ENCODE results near the gene B3GALT6. TPM values are rescaled to one million over a fixed set of nuclear protein-coding genes. Genes with fewer than 3 reads are reported as not detected.

B3GALT6 gene
- polyA plus RNA-seq, 10 donors, result 12.1 to 21.2 (median 15.6) TPM

- no peak for DNase-seq
Observed at GRCh38 chr1:1281533-1282321, 49.7 kb downstream of the B3GALT6 start.

- DNase-seq, result no peak
Observed at GRCh38 chr1:1282998-1283397, 51.0 kb downstream of the B3GALT6 start.

- no peak for DNase-seq
Observed at GRCh38 chr1:1283821-1284220, 51.8 kb downstream of the B3GALT6 start.

Other genes with a start within 250 kb of the B3GALT6 start
- 10 to 100 TPM in 9 of 10 donors, 1 to 10 TPM in 1; 7.4 to 18.4 (median 12.8) TPM for gene HES4, start 232.1 kb upstream of the B3GALT6 start, polyA plus RNA-seq (ENCODE audit: insufficient read length in 10 of 10)
- gene ISG15, start 218.7 kb upstream of the B3GALT6 start, polyA plus RNA-seq (ENCODE audit: insufficient read length in 10 of 10), result 10 to 100 TPM in 1 of 10 donors, 1 to 10 TPM in 9; 5.5 to 11.3 (median 7.9) TPM
- gene AGRN, start 212.1 kb upstream of the B3GALT6 start, polyA plus RNA-seq (ENCODE audit: insufficient read length in 10 of 10), result 10 to 100 TPM; 28.4 to 83.9 (median 44.4) TPM
- gene RNF223, start 157.9 kb upstream of the B3GALT6 start, polyA plus RNA-seq (ENCODE audit: insufficient read length in 10 of 10), result under 1 TPM in 5 of 10 donors, not detected in 5; 0.08 to 0.16 (median 0.11) TPM
- 1 to 10 TPM; 3.8 to 7.1 (median 4.6) TPM for gene C1orf159, start 116.1 kb upstream of the B3GALT6 start, polyA plus RNA-seq (ENCODE audit: insufficient read length in 10 of 10)
- under 1 TPM in 7 of 10 donors, not detected in 3; 0.13 to 0.50 (median 0.27) TPM for gene TTLL10, start 58.4 kb upstream of the B3GALT6 start, polyA plus RNA-seq (ENCODE audit: insufficient read length in 10 of 10)
- 1 to 10 TPM; 1.9 to 4.6 (median 2.9) TPM for gene TNFRSF18, start 25.6 kb upstream of the B3GALT6 start, polyA plus RNA-seq (ENCODE audit: insufficient read length in 10 of 10)
- gene TNFRSF4, start 18.1 kb upstream of the B3GALT6 start, polyA plus RNA-seq (ENCODE audit: insufficient read length in 10 of 10), result 1 to 10 TPM; 1.0 to 3.7 (median 2.0) TPM
- gene SDF4, start 236 bp upstream of the B3GALT6 start, polyA plus RNA-seq (ENCODE audit: insufficient read length in 10 of 10), result 100 to 1,000 TPM in 2 of 10 donors, 10 to 100 TPM in 8; 73.5 to 121 (median 88.5) TPM
- gene C1QTNF12, start 14.5 kb downstream of the B3GALT6 start, polyA plus RNA-seq (ENCODE audit: insufficient read length in 10 of 10), result 1 to 10 TPM; 1.0 to 6.7 (median 2.7) TPM
- 10 to 100 TPM; 34.4 to 46.8 (median 38.4) TPM for gene UBE2J2, start 41.6 kb downstream of the B3GALT6 start, polyA plus RNA-seq (ENCODE audit: insufficient read length in 10 of 10)
- 1 to 10 TPM; 2.7 to 8.5 (median 4.2) TPM for gene SCNN1D, start 48.2 kb downstream of the B3GALT6 start, polyA plus RNA-seq (ENCODE audit: insufficient read length in 10 of 10)
- 10 to 100 TPM; 23.6 to 57.8 (median 40.0) TPM for gene ACAP3, start 75.7 kb downstream of the B3GALT6 start, polyA plus RNA-seq (ENCODE audit: insufficient read length in 10 of 10)
- gene PUSL1, start 76.4 kb downstream of the B3GALT6 start, polyA plus RNA-seq (ENCODE audit: insufficient read length in 10 of 10), result 1 to 10 TPM; 4.1 to 9.3 (median 6.4) TPM
- gene INTS11, start 92.4 kb downstream of the B3GALT6 start, polyA plus RNA-seq (ENCODE audit: insufficient read length in 10 of 10), result 100 to 1,000 TPM in 1 of 10 donors, 10 to 100 TPM in 9; 60.2 to 107 (median 73.9) TPM
- gene CPTP, start 92.6 kb downstream of the B3GALT6 start, polyA plus RNA-seq (ENCODE audit: insufficient read length in 10 of 10), result 10 to 100 TPM; 10.6 to 17.2 (median 14.0) TPM
- gene TAS1R3, start 99.0 kb downstream of the B3GALT6 start, polyA plus RNA-seq (ENCODE audit: insufficient read length in 10 of 10), result 1 to 10 TPM; 1.4 to 3.2 (median 1.9) TPM
- gene DVL1, start 117.2 kb downstream of the B3GALT6 start, polyA plus RNA-seq (ENCODE audit: insufficient read length in 10 of 10), result 10 to 100 TPM; 26.6 to 50.4 (median 34.9) TPM
- gene MXRA8, start 126.3 kb downstream of the B3GALT6 start, polyA plus RNA-seq (ENCODE audit: insufficient read length in 10 of 10), result 100 to 1,000 TPM in 2 of 10 donors, 10 to 100 TPM in 8; 52.6 to 111 (median 69.8) TPM
- gene AURKAIP1, start 143.0 kb downstream of the B3GALT6 start, polyA plus RNA-seq (ENCODE audit: insufficient read length in 10 of 10), result 10 to 100 TPM; 44.1 to 80.7 (median 57.9) TPM
- 100 to 1,000 TPM in 9 of 10 donors, 10 to 100 TPM in 1; 99.5 to 280 (median 146) TPM for gene CCNL2, start 167.1 kb downstream of the B3GALT6 start, polyA plus RNA-seq (ENCODE audit: insufficient read length in 10 of 10)
- gene MRPL20, start 175.1 kb downstream of the B3GALT6 start, polyA plus RNA-seq (ENCODE audit: insufficient read length in 10 of 10), result 100 to 1,000 TPM in 7 of 10 donors, 10 to 100 TPM in 3; 93.2 to 116 (median 110) TPM
- 10 to 100 TPM; 10.3 to 15.7 (median 14.3) TPM for gene ANKRD65, start 189.0 kb downstream of the B3GALT6 start, polyA plus RNA-seq (ENCODE audit: insufficient read length in 10 of 10)
- gene VWA1, start 203.5 kb downstream of the B3GALT6 start, polyA plus RNA-seq (ENCODE audit: insufficient read length in 10 of 10), result 10 to 100 TPM; 39.3 to 78.6 (median 50.7) TPM
- 1 to 10 TPM in 1 of 10 donors, under 1 TPM in 9; 0.25 to 1.5 (median 0.61) TPM for gene ATAD3C, start 217.5 kb downstream of the B3GALT6 start, polyA plus RNA-seq (ENCODE audit: insufficient read length in 10 of 10)
- gene ATAD3B, start 239.5 kb downstream of the B3GALT6 start, polyA plus RNA-seq (ENCODE audit: insufficient read length in 10 of 10), result 10 to 100 TPM in 8 of 10 donors, 1 to 10 TPM in 2; 8.5 to 14.5 (median 12.0) TPM